GM18519 (cell line): ENCODE results near the gene PDE9A.
"Not testable (repeated sequence)": the region's sequence is repeated elsewhere in the genome, so short reads cannot be mapped to it uniquely, and the experiment has no call there.

Source experiments
- ATAC-seq: cut with Tn5 transposase; IDR thresholded peaks from one replicate; pipeline ENCODE4 v1.9.1; 2021; ENCODE audit warnings: mild to moderate bottlenecking, moderate library complexity; ENCODE audit not compliant: unreplicated experiment, low FRiP score

The PDE9A gene

DNA sequence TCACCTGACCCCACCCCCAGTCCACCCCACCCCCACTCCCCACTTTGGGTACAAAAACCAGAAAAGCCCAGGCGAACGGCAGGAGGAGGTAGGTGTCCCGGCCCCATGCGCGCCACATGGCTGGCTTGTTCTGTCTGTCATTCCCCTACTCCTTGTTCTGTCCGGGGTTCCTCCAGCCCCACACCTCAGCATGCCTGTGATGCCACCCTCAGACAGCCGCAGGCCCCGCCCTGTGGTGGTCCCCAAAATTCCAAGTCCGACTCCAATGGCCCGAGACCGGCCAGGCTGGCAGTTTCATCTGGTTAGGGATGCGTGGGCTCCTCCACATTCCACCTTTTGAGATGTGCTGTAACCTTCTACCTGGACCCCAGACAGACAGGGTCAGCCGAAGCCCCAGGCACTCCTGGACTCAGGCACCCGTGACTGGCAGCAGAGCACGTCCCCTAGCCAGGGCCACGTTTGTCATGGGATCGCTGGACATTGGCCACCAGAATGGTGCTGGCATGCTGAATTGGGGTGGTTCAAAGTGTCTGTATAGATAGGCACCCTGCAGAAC lies 131.6 kb downstream of the PDE9A start:
- no peak for ATAC-seq

DNA sequence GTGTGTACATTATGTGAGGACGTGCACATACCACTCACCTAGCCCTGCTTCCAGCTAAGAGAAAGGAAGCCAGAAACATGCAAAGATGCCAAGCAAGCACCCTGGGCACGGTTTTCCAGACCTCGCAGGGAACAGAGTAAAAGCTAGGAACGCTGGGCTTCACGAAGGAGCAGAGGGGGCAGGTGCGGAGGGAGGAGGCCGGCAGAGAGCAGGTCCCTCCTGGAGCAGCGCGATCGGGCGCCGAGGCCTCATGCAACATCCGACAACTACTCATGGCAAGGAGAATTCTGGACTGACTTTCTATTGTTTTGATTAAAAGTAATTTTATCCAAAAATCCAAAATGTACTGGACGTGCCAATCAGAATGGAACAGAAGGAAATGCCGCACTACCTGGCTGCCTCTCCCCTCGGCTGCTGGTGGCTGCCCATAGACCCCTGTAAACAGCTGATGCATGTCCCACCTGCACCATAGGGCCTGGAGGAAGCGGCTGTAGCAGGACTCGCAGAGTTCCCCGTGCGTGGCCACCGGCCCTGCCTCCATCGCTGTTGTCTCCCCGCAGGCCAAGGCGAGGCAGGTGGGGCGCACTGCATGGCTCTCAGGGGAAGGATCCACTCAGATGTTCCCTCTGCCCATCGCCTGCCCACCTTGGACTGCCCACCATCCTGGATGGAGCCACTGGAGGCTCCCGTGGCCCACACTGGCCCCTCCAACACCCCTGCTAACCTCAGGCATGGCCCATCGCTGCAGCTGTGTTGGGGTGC lies 132.4 kb downstream of the PDE9A start:
- no peak for ATAC-seq

DNA sequence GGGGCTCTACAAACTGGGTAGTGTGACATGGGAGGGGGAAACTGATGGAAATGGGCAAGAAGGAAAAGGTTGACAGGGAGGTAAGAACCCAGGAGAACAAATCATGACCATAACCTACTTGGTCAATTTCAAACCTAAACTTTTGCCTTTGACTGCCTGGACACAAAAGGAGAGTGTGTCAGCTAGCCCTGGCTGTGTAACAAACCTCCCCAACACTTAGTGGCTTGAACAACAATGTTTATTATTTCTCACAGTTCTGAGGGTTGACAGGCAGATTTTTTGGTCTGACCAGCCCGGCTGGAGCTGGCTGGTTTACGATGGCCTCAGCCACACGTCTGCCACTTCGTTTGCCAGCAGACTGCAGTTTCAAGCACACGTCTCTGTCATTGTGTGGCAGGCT lies 133.5 kb downstream of the PDE9A start:
- ATAC-seq = no peak

DNA sequence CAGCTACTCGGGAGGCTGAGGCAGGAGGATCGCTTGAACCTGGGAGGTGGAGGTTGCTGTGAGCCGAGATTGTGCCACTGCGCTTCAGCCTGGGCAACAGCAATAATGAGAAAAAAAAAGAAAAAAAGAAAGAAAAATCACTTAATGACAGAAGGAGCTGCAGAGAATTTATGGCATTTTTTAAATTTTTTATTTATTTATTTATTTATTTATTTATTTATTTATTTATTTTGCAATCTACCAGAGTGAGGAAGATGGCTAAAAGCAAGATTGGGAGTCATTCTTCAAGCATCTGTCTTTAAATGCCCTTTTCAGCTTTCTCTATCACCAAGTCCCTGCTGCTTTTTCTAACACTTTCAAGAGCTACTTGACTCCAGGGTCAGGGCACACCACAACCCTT lies 134.2 kb downstream of the PDE9A start:
- ATAC-seq = no peak

DNA sequence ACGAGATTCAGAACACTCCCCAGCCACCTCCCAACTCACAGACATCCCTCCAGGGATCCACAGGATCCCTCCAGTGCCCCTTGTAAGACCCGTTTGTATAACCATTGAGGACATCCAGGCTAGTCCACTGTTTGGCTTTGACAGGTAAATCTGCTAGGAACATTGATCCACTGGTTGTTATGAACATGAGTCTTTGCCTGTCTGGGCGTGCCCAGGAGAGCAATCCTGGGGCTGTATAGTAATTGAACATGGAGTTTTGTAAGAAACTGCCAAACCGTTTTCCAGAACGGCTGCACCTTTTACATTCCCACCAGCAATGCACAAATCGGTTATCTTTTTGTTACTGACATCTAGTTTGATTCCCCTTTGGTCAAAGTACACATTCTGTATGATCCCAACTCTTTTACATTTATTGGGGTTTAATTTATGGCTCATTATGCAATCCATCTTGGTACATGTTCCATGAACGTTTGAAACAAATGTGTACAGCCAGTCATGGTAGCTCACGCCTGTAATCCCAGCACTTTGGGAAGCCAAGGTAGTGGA lies 137.2 kb downstream of the PDE9A start:
- no peak for ATAC-seq

DNA sequence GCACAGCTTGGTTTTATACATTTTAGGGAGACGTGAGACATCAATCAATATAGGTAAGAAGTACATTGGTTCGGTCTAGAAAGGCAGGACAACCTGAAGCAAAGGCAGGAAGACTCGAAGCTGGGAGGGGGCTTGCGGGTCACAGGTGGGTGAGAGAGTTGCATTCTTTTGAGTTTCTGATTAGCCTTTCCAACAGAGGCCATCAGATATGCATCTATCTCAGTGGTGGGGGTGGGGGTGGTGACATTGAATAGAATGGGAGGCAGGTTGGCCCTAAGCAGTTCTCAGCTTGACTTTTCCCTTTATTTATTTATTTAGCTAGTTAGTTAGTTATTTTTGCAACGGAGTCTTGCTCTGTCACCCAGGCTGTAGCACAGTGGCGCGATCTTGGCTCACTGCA lies 140.4 kb downstream of the PDE9A start:
- ATAC-seq = no peak

DNA sequence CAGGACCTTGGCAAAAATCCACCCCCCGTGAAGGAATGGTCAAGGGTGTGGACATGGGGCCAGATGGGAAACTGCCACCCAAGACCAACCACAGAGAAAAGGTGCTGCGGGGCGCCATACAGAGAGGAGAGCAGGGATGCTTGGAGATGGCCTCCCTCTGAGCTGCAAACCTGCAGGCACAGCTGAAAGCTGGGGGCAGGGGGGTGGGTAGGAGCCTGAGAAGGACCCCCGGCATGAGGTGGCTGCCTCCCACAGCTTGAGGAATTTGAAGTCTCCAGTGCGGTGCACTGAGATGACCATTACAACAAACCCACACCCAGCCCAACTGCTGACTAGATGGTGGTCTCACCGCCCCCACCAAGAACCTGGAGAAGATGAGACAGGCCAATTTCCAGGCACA lies 141.1 kb downstream of the PDE9A start:
- no peak for ATAC-seq

DNA sequence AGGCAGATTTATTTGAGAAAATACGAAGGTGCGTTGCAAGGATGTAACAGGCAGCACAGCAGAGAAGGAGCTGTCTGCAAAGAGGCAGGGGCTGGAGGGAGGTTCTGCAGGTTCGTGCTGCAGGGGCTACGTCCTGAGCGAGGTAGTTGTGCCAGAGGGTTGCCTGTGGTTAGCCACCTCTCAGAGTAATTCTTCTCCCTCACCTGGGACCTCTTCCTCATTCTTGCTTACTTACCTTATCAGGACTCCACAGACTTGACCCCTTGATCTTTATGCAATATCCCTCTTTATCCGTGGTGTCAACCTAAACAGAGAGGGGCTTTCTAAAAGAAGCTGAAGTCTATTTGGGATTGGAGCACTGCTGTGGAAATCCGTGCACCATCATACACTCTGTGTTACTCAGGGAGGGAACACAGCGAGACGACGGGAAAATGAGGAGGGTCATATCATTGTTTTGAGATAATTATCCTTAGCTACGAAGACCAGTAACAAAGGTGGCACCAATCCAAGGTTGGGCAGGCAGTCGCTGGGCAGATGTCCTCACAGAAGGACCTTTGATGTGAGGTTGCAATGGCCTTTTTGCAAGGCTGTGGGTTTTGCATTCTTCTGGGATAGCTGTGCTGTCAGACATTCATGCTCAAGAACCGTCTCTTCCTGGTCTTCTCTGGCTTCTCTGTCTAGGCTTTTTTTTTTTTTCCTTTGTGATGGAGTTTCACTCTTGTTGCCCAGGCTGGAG lies 143.1 kb downstream of the PDE9A start:
- no peak for ATAC-seq

DNA sequence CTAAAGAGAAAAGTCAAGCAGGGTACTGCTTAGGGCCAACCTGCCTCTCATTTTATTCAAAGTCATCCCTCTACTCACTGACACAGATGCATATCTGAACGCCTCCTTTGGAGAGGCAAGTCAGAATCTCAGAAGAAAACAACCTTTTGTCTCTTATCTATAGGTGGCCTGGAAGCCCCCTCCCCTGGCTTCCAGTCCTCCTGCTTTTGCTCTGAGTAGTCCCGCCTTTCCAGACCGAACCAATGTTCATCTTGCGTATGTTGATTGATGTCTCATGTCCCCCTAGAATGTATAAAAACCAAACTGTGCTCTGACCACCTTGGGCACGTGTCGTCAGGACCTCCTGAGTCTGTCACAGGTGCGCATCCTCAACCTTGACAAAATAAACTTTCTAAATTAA lies 144.1 kb downstream of the PDE9A start:
- ATAC-seq = no peak

DNA sequence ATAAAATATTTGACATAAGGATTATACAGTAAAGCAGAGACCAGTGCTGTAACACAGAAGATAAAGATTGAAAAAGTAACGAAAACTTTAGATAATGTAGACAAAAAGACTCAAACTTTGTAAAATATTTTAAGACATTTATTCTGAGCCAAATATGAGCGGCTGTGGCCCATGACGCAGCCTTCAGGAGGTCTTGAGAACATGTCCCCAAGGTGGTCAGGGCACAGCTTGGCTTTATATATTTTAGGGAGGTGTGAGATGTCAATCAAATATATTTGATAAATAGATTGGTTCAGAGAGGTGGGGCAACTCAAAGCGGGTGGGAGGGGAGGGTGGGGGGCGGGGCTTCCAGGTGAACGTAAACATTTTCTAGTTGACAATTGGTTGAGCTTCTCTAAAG lies 144.7 kb downstream of the PDE9A start:
- ATAC-seq = no peak

DNA sequence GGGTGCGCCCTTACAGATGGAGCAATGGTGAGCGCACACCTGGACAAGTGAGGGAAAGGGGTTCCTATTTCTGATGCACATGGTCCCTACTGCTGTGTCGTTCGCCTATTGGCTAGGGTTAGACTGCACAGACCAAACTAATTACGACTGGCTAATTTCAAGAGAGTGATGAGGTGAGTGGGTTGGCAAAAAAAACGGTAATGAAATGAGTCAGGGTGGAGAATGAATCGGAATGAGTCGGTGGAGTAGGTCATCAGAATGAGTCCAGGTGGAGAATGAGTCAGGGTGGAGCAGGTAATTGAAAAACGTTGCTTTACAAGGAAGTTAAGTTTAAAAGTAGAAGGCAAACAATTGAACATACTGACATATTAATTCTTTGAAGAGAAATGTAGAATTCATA lies 146.1 kb downstream of the PDE9A start:
- ATAC-seq = no peak

DNA sequence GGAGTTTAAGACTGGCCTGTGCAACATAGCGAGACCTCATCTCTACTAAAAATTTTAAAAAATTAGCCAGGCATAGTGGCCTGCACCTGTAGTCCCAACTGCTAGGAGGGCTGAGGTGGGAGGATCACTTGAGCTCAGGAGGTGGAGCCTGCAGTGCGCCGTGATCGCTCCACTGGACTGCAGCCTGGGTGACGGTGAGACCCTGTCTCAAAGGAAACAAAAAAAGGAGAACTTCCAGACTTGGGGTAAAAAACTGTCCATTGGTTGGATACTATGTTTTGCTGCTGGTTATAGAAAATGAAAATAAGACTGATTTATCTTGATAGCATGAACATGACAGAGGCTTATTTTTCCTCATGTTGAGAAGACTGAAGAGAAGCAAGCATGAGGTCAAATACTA lies 146.5 kb downstream of the PDE9A start:
- no peak for ATAC-seq

DNA sequence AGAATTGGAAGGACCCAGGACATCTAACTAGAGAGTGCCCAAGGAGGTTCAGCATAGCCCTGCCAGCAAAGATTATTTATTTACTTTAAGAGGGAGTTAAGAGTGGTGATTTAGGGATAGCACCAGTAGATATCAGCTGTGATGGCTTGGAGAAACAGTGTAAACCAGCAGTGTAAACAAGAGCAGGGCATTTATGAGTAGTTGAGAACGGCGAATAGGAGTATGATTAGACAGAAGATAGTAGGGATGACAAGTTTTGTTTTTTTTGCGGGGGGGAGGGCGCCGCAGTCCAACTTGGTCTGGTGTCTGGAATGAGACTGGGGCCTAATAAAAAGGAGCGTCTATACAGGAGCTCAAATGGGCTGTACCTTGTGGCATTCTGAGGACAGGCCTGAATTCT lies 148.2 kb downstream of the PDE9A start:
- not testable (repeated sequence) for ATAC-seq

DNA sequence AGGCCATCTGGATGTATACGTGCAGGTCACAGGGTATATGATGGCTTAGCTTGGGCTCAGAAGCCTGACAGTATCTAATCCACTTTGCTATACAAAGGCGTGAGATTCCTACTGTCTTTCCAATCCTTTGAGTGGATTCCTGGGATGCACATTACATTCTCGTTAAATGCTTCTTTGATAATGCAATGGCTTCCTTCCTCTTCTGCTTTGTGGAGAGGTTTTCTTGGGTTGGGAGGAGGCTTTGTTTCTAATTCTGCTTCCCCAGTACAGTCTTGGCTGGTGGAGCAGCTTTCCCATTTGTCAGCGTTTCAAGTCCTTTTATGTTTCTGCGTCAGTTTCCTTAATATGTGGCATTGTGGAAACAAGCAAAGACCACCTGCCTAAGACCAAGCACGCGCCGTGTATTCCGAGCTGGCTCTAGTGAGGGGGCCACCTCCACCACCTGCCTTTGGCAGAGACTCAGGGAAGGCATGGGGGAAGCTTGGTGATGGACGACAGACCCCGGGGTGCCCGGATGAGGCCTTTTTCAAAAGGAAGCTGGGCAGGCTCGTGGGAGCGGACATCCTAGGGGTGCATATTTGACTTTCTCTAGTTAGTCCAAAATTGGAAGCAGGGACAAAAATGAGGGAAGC lies 153.2 kb downstream of the PDE9A start:
- no peak for ATAC-seq

DNA sequence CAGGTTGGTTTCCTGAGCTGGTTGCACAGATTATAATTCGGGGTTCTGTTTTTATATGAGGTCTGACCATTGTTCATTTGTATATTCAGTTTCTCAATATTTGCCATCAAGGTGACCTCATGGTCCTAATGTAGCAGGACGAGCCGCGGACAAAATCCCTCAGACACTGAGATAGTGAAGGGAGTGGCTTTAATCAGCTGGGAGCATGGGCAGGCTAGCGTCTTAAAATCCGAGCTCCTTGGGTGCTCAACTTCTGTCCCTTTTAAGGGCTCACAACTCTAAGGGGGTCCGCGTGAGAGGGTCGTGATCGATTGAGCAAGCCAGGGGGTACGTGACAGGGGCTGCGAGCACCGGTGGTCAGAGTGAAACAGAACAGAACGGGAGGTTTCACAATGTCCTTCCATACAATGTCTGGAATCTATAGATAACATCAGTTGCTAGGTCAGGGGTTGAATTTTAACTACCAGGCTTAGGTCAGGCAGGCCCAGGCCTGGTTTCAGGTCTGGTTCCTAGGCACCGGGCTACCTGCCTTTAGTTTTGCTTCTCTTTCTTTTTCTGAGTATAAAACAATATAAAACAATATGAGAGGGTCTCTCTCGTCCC lies 154.0 kb downstream of the PDE9A start:
- not testable (repeated sequence) for ATAC-seq

DNA sequence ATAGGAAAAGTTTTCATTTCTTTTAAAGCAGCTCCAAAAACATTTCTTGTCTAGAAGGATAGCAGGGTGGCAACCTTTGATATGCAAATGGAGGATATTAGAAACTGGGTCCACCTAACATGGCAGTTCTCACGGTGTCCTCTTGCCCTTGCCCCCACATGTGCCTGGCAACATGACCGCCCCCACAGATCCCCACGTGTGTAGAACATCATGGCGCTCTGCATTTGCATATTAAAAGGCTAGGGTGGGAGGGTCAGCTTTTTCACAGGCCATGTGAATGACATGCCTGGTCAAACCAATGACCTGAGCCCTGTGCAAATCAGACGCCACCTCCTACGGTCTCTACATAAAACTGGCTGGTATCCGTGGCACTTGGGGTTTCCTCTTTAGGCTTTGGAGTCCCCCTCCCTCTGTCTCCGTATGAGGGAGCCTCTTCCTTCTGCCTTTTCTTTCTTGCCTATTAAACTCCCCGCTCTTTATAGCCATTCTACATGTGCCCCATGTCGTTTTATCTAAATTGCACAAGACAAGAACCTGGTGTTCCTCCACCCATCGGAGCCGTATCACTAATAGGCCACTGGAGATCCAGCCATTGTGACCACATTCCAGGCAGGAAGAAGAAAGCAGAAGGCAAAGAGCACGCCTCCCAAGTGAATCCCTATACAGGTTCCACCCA lies 154.7 kb downstream of the PDE9A start:
- ATAC-seq = no peak

DNA sequence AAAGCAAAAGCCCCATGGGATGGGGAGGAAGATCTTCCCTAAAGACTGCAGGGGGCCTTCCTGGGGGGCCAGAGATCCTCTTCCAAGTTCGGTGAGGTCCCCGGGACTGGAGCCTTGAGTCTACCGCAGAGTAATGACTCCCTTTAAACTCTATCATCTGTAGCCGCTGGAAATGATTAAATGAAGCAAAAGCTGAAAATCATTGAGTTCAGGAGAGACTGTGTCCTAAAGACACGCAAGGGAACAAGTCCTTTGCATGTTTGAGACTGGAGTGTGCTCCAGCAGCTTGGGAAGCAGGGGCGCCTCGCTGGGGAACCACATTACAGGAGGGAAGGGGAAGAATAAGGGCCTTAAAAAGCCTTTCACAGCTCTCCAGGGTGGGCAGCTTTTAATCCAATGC lies 155.8 kb downstream of the PDE9A start:
- ATAC-seq = no peak

DNA sequence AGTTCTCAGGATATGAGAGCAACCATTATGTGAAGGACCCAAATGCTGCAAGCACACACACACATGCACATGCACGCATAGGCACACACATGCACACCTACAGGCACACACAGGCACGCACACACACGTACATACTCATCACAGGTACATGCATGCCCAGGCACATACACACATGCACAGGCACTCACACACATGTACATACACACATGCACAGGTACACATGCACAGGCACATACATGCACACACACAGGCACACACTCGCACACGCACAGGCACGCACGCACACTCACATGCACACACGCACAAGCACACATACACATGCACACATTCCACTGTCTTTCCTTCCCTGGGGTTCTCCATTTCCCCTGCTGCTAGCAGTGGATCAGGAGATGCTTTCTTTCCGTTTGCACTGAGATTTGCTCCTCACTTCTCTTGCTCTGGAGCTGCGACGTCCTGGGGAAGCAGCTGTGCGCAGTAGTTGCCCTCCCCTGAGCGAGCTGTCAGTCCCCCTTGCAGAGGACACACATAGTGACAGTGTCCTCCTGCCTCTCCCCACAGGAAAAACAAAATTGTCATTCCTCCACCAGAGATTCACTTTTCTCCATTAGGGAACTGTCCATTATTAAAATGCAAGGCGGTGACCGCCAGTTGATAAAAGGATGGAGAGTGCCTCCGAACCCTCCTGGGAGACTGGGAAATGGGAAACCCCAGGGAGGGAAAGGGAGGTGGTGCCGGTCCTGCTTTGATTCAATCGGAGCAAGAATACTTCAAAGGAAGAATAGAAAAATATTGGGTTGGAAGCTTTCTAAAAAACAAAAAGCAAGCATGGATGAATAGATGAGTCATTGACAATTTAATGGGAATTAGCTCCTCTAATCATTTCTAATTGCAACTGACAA lies 156.4 kb downstream of the PDE9A start:
- no peak for ATAC-seq

DNA sequence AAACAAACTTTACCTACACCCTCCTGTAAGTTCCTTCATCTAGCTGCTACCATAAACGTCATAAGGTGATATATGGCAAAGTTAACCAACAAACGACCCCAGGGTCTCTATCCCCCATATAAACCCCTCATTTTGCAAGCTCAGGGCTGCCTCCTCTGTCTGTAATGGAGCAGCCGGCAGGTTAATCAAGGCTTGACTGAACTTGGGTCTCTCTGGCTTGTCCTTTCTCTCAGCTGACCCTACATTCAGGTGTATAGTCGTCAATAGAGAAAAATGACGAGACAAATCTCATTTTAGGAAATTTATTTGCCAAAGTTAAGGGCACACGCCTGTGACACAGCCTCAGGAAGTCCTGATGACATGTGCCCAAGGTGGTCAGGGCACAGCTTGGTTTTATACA lies 158.5 kb downstream of the PDE9A start:
- ATAC-seq = no peak
